ENCODE measurements around the gene DUSP22.

Gene DUSP22

DNA sequence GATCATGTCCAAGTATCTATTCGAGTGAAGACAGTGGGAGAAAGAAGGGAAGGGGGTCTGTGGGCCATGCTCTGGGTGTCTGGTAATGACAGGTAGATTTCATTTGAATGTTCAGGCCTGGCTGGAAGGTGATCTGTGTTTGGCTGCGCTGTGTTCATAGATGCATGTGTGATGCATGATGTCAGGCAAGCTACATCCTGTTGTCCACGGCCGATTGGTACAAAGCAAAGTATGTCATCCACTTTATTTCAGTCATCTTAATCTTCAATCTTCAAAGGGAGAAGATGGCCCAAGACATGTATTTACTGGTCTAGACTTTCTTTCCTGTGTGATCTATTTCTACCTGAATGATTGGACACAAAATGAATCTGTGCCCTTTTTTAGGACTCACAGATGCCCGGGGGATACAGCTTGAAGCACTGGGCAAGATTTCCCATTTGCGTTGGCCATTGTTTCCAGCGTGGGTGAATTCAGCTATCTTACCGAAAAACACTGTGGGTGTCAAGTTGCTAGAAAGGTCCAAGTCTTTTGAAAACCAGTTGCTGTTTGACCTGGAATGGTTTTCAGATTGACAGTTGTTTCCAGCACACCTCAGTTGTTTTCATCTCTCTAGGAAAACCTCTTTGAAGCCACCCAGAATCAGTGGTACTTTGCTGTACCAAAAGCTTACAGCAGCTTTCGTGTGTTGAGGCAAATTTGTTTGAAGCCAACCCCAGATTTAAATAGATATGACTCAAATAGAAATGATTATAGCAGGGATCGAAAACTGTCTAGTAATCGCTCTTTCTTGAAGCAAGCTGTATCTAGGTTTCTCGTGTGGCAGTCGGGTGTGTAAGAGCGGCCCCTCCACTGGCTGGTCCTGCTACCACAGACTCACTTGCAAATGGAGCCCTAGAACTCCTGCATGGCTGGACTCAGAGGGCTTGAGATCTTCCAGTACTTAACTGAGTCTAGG is 27.2 kb downstream of the DUSP22 start:
- no peak overlapping the region for H3K27ac ChIP-seq (ENCODE audit: insufficient read depth, low read depth, low read length, poor library complexity, severe bottlenecking)
- H3K9me3 ChIP-seq (ENCODE audit: control insufficient read depth, low read length): no peaks in the 10 kb centered on the region
- no peaks in the 10 kb centered on the region for H3K27me3 ChIP-seq (ENCODE audit: control insufficient read depth, insufficient read depth, low read length, poor library complexity, severe bottlenecking)
- H3K36me3 ChIP-seq (ENCODE audit: control insufficient read depth, insufficient read depth, low read length): no peaks in the 10 kb centered on the region
- H3K4me3 ChIP-seq (ENCODE audit: insufficient read depth, low read depth, low read length): no peak overlapping the region
- 92 to 93% methylated on average over 14 of the region's 14 CpGs for WGBS, 2 experiments
- no peaks in the 10 kb centered on the region for H3K4me1 ChIP-seq (ENCODE audit: control insufficient read depth, insufficient read depth, low read length)

DNA sequence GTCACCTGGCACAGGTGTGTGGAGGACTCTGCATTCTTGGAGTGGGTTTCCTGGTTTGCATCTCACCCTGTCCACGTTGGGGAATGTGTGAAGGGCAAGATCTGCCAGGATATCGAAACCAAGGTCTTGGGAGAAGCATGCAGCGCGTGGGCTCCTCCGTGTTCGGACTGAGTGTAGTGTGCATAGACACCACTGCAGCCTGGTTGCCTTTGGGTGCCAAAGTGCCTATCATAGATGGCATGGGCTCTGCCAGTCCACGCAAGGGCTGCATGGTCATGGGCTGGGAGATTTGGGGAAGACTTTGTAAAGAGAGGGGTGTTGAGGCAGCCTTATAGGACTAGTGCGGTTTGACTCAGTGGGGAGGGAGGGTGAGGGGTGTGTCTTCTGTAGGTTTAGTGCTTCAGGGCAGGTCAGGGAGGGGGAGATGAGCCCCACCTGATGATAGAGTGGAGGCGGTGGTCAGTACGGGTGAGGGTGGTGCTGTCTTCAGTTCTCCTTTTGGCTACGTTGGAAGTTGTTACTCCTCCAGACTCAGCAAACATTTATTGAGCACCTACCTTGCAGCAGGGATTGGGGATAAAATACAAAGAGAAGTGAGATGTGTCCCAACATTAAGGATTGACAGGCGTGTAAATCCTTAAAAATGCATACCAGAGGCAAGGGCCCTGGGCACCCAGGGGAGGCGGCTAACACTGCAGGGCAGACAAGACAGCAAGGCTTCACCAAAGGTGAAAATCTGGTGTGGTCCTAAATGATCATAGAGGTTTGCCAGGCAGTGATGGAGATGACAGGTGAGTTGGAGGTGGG is 28.3 kb downstream of the DUSP22 start:
- Histone ChIP-seq H3K27me3 (ENCODE audit: control insufficient read depth, insufficient read depth, low read length, poor library complexity, severe bottlenecking) (no peaks in the 10 kb centered on the region), H3K36me3 (ENCODE audit: control insufficient read depth, insufficient read depth, low read length) (no peaks in the 10 kb centered on the region), H3K4me3 (ENCODE audit: insufficient read depth, low read depth, low read length) (no peak overlapping the region), H3K9me3 (ENCODE audit: control insufficient read depth, low read length) (no peaks in the 10 kb centered on the region), H3K4me1 (ENCODE audit: control insufficient read depth, insufficient read depth, low read length) (no peaks in the 10 kb centered on the region), H3K27ac (ENCODE audit: insufficient read depth, low read depth, low read length, poor library complexity, severe bottlenecking) (no peak overlapping the region)
- WGBS, 2 experiments: 92% methylated on average over 13 of the region's 13 CpGs

DNA sequence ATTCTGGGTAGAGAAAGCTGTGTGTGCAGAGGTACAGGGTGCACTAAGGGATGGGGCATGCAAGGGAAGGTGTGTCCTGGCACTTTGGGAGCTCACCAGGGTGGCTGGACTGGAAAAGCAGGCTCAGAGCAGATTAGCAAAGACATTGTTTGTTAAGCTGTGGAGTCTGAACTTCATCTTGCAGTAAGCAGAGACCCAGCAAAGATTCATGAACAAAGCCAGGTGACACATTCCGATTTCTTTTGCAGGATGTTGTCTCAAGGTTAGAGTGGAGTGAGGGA is 28.8 kb downstream of the DUSP22 start:
- no peaks in the 10 kb centered on the region for H3K9me3 ChIP-seq (ENCODE audit: control insufficient read depth, low read length)
- no peak overlapping the region for H3K4me3 ChIP-seq (ENCODE audit: insufficient read depth, low read depth, low read length)
- no peaks in the 10 kb centered on the region for H3K36me3 ChIP-seq (ENCODE audit: control insufficient read depth, insufficient read depth, low read length)
- no peak overlapping the region for H3K27ac ChIP-seq (ENCODE audit: insufficient read depth, low read depth, low read length, poor library complexity, severe bottlenecking)
- no peaks in the 10 kb centered on the region for H3K27me3 ChIP-seq (ENCODE audit: control insufficient read depth, insufficient read depth, low read length, poor library complexity, severe bottlenecking)
- WGBS, 2 experiments: 89 to 95% methylated on average over 1 of the region's 1 CpG
- no peaks in the 10 kb centered on the region for H3K4me1 ChIP-seq (ENCODE audit: control insufficient read depth, insufficient read depth, low read length)

DNA sequence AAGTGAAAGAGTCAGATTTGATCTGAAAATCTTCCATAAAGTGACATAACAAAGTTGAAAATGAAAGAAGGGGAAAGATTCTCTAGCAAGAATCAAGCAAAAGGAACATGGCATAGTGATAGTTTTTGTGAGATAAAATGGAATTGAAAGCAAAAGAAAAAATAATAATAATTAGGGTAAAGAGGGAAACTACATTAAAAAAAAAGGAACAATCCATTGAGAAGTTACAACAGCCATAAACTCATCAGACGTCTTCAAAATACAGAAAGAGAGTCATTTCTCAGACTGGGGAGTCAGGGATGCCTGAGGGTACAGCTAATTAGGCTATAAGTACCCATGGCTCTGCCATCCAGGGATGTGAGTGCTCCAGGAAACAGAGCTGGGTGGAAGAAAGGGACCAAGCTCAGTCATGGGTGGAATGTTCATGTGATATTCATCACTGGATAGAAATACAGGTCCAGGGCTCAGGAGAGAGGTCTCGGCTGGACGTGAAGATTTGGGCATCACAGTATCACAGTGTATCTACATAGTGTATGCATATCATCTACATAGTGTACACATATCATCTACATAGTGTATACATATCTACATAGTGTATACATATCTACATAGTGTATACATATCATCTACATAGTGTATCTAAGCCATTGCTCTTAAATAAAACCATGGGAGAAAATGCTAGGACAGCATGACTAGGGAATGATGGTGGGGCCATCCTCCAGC is 29.4 kb downstream of the DUSP22 start:
- 47 to 48% methylated on average over 3 of the region's 3 CpGs for WGBS, 2 experiments
- H3K36me3 ChIP-seq (ENCODE audit: control insufficient read depth, insufficient read depth, low read length): no peaks in the 10 kb centered on the region
- no peaks in the 10 kb centered on the region for H3K27me3 ChIP-seq (ENCODE audit: control insufficient read depth, insufficient read depth, low read length, poor library complexity, severe bottlenecking)
- H3K4me3 ChIP-seq (ENCODE audit: insufficient read depth, low read depth, low read length): no peak overlapping the region
- H3K4me1 ChIP-seq (ENCODE audit: control insufficient read depth, insufficient read depth, low read length): no peaks in the 10 kb centered on the region
- H3K9me3 ChIP-seq (ENCODE audit: control insufficient read depth, low read length): no peaks in the 10 kb centered on the region
- H3K27ac ChIP-seq (ENCODE audit: insufficient read depth, low read depth, low read length, poor library complexity, severe bottlenecking): no peak overlapping the region

DNA sequence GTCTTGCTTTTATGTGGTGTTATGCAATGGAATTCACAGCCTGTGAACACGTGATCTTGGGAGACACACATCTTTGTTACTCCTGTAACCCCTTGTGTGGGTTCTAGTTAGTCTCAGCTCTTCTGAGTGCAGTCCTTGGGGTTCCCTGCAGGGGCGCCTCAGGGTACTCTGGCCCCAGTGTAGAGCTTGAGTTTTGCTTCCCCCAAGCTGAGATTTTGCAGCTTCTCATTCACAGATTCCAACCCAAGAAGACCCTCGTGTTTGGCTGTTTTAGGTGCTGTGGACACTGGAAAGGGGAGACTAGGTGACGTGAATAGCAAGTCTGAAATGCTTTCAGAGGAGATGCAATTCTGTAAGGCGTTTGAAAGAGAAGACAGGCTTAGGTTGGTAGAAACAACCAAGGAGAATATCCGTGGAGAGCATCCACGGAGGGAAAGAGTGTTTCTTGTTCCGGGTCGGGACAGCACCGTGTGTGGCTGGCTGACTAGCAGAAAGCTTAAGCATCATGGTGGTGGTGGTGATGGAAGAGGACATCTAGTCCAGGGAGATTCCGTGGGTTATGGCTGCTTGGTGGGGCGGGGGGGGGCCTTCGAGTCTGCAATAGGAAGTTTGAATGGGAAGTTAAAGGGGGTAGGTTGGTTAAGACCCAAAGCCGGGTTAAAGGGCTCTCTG is 30.1 kb downstream of the DUSP22 start:
- Histone ChIP-seq H3K27me3 (ENCODE audit: control insufficient read depth, insufficient read depth, low read length, poor library complexity, severe bottlenecking) (no peaks in the 10 kb centered on the region), H3K4me1 (ENCODE audit: control insufficient read depth, insufficient read depth, low read length) (no peaks in the 10 kb centered on the region), H3K9me3 (ENCODE audit: control insufficient read depth, low read length) (no peaks in the 10 kb centered on the region), H3K4me3 (ENCODE audit: insufficient read depth, low read depth, low read length) (no peak overlapping the region), H3K27ac (ENCODE audit: insufficient read depth, low read depth, low read length, poor library complexity, severe bottlenecking) (no peak overlapping the region), H3K36me3 (ENCODE audit: control insufficient read depth, insufficient read depth, low read length) (no peaks in the 10 kb centered on the region)
- WGBS, 2 experiments: 85% methylated on average over 13 of the region's 14 CpGs

DNA sequence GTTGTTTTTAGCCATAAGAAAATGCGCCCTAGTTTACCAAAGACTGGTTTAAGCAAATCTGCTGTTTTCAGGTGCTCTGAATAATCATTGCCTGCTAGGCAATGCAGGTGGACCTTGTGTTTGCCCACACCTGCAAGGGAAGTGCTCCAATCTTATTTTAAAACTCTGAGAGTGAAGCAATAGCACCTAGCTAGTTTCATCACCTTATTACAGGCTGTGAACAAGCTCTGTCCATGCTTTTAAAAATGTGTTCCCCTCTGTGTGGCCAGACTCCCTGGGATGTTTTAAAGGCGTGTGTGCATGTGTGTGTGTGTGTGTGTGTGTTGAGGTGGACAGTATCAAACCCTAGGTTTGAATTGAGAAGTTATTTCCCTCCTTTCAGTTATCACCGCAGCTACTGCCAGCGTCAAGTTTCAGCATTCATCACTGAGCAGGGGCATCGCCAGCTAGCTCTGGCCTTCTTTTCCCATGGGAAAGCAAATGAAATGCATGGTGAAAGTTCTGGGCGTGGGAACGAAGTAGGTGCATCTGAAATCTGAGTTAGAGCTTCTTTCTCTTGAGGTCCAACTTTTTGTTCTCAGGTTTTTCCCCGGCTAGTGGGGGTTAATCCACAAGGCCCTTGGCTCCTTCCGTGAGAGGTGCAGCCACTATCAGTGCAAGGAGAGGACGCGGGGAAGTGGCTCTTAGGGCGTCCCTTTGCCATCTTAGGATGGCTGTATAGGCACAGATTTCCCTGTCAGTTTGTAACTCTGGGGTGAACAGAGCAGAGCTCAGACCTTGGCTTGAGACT is 30.8 kb downstream of the DUSP22 start:
- H3K4me3 ChIP-seq (ENCODE audit: insufficient read depth, low read depth, low read length): no peak overlapping the region
- H3K27ac ChIP-seq (ENCODE audit: insufficient read depth, low read depth, low read length, poor library complexity, severe bottlenecking): no peak overlapping the region
- WGBS, 2 experiments: 83 to 86% methylated on average over 12 of the region's 12 CpGs
- H3K9me3 ChIP-seq (ENCODE audit: control insufficient read depth, low read length): no peaks in the 10 kb centered on the region
- no peaks in the 10 kb centered on the region for H3K36me3 ChIP-seq (ENCODE audit: control insufficient read depth, insufficient read depth, low read length)
- no peaks in the 10 kb centered on the region for H3K27me3 ChIP-seq (ENCODE audit: control insufficient read depth, insufficient read depth, low read length, poor library complexity, severe bottlenecking)
- H3K4me1 ChIP-seq (ENCODE audit: control insufficient read depth, insufficient read depth, low read length): no peaks in the 10 kb centered on the region

DNA sequence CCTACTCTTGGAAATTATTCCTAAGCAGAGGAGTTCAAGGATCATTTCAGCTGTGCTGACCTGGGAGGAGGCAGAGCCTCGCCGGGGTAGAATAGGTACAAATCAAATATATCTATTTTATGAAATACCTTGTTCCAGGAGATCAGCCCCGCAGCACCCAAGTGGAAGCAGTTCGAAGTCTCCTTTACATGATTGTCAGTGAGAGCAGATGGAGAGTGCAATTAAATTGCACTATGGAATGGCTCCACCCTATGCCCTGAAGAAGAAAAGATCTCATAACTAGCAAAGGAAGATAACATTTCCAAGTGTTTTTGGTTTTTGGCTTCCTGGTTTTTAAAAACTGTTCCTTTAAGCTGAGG is 31.4 kb downstream of the DUSP22 start:
- Histone ChIP-seq H3K9me3 (ENCODE audit: control insufficient read depth, low read length) (no peaks in the 10 kb centered on the region), H3K36me3 (ENCODE audit: control insufficient read depth, insufficient read depth, low read length) (no peaks in the 10 kb centered on the region), H3K4me1 (ENCODE audit: control insufficient read depth, insufficient read depth, low read length) (no peaks in the 10 kb centered on the region), H3K4me3 (ENCODE audit: insufficient read depth, low read depth, low read length) (no peak overlapping the region), H3K27ac (ENCODE audit: insufficient read depth, low read depth, low read length, poor library complexity, severe bottlenecking) (no peak overlapping the region), H3K27me3 (ENCODE audit: control insufficient read depth, insufficient read depth, low read length, poor library complexity, severe bottlenecking) (no peaks in the 10 kb centered on the region)
- WGBS, 2 experiments: 74 to 90% methylated on average over 2 to 3 of the region's 4 CpGs

DNA sequence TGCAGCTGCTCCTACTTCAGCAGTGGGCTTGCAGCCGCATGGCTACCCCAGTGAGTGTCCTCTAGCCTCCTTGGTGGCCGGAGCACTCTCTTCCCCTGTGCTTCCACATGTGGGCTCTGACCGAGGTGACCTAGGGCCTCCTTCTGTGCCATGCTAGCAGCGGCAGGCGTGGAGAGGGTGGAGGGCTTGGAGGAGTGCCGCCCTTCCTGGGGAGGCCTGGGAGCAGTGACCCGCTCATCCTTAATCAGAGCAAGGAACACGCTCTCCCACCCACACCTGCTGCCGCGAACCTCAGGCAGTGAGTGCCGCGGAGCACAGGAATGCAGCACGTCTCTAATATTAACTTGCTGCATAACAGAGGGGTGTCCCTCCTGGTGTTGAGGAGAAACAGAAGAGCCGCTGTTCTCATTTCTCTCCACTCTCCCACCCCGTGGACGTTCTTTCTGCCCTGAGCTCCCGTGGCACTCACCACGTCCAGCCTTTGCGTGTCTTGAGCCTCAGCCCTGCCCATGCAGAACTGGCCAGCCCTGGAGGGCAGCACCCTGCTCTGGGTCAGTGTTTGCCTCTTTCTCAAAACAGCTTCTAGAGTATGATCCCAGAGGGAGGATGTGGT is 31.9 kb downstream of the DUSP22 start:
- H3K9me3 ChIP-seq (ENCODE audit: control insufficient read depth, low read length): no peaks in the 10 kb centered on the region
- H3K27ac ChIP-seq (ENCODE audit: insufficient read depth, low read depth, low read length, poor library complexity, severe bottlenecking): no peak overlapping the region
- no peak overlapping the region for H3K4me3 ChIP-seq (ENCODE audit: insufficient read depth, low read depth, low read length)
- no peaks in the 10 kb centered on the region for H3K4me1 ChIP-seq (ENCODE audit: control insufficient read depth, insufficient read depth, low read length)
- no peaks in the 10 kb centered on the region for H3K27me3 ChIP-seq (ENCODE audit: control insufficient read depth, insufficient read depth, low read length, poor library complexity, severe bottlenecking)
- WGBS, 2 experiments: 86% methylated on average over 19 of the region's 19 CpGs
- H3K36me3 ChIP-seq (ENCODE audit: control insufficient read depth, insufficient read depth, low read length): no peaks in the 10 kb centered on the region

DNA sequence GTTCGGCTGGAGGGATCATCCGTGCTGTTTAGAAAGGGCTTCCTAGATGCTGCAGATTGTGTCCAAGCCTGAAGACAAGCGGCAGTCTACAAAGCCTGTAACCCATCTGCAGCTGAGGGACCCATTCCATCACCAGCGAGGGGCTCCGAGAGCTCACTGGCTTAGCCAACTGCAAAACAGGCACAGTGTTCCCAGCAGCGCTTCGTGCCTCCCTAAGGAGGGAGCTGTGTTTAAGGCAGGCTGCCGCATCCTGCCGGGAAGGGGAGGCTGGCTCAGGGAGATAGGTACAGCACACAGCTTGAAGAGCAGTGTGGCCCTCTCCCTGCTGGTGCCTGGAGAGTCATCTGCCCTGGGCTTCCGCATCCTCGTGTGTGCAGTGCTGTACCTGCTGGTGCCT is 32.4 kb downstream of the DUSP22 start:
- 84 to 85% methylated on average over 11 of the region's 11 CpGs for WGBS, 2 experiments
- H3K4me1 ChIP-seq (ENCODE audit: control insufficient read depth, insufficient read depth, low read length): no peaks in the 10 kb centered on the region
- H3K9me3 ChIP-seq (ENCODE audit: control insufficient read depth, low read length): no peaks in the 10 kb centered on the region
- no peaks in the 10 kb centered on the region for H3K27me3 ChIP-seq (ENCODE audit: control insufficient read depth, insufficient read depth, low read length, poor library complexity, severe bottlenecking)
- no peak overlapping the region for H3K27ac ChIP-seq (ENCODE audit: insufficient read depth, low read depth, low read length, poor library complexity, severe bottlenecking)
- no peak overlapping the region for H3K4me3 ChIP-seq (ENCODE audit: insufficient read depth, low read depth, low read length)
- H3K36me3 ChIP-seq (ENCODE audit: control insufficient read depth, insufficient read depth, low read length): no peaks in the 10 kb centered on the region

Measured in ectodermal cell (in vitro differentiated cells).